HCT116 (cell line): ENCODE measurements around the gene AKAP1. TPM values are rescaled to one million over a fixed set of nuclear protein-coding genes. Genes with fewer than 3 reads are reported as not detected.

Experiments
- ATAC-seq: fragments of 200-7000 bp; cut with Tn5 transposase; 2 replicates; pipeline ENCODE4 v1.9.1; 2020; ENCODE audit warnings: mild to moderate bottlenecking, moderate library complexity
- BruUV-seq: library from RNA; stranded (reverse); fragments of 400-500 nt; replicated peaks from 2 replicates; lab custom pipeline; 2021; lab: Mats Ljungman, UMichigan
- CTCF ChIA-PET: fragments of 300-600 bp; sonication (Branson Sonifier 250); formaldehyde crosslinking; loops from one replicate; lab custom pipeline; 2021; ENCODE audit warnings: antibody characterized with exemption; lab: Charles Lee
- POLR2A ChIA-PET: fragments of 300-600, 350-600 bp; sonication (Branson Sonifier 250); formaldehyde crosslinking; loops from one replicate; lab custom pipeline; 2021; ENCODE audit warnings: antibody characterized with exemption; lab: Charles Lee
- RAD21 ChIA-PET, 2 experiments: fragments of 300-600 bp; sonication (Branson Sonifier 250); formaldehyde crosslinking; loops; one replicate each; lab custom pipeline; 2023; ENCODE audit warnings: low total read pairs in 2 of 2; ENCODE audit not compliant: uncharacterized antibody in 2 of 2, unreplicated experiment in 2 of 2, low non-redundant PET in 1 of 2; lab: Charles Lee
- DNase-seq: peaks from one replicate; pipeline ENCODE4 v3.0.0-alpha.2; 2010; ENCODE audit warnings: low read depth, low spot score
- H2AFZ ChIP-seq: fragments of 200-600 bp; shearing (Covaris generic), sonication (generic); 2 replicates; pipeline ENCODE4 v1.6.1; 2017; ENCODE audit warnings: low read depth, mixed run types, mixed read lengths, antibody characterized with exemption, low read length; ENCODE audit not compliant: poor library complexity, severe bottlenecking
- H3K27ac ChIP-seq: 2 replicates; pipeline ENCODE4 v1.5.1; 2012; ENCODE audit warnings: low read depth, low read length
- H3K27me3 ChIP-seq: fragments of 200-600 bp; sonication (generic); 2 replicates; pipeline ENCODE4 v1.6.1; 2016; ENCODE audit warnings: mixed run types, low read length, mixed read lengths; ENCODE audit not compliant: insufficient read depth
- H3K36me3 ChIP-seq, 2 experiments: fragments of 200-500 bp in 1 of 2; fragments of 200-600 bp in 1 of 2; sonication (Bioruptor generic) in 1 of 2; sonication (generic) in 1 of 2; 2 replicates each; pipeline versions ENCODE4 v1.5.1 to v1.6.1; 2014 to 2016; ENCODE audit warnings: low read length in 2 of 2, inconsistent platforms in 1 of 2, mixed read lengths in 1 of 2, mixed run types in 1 of 2; ENCODE audit not compliant: insufficient read depth in 2 of 2, control insufficient read depth in 1 of 2
- H3K4me1 ChIP-seq, 2 experiments: fragments of 200-600 bp in 1 of 2; sonication (generic) in 1 of 2; 2 replicates each; pipeline versions ENCODE4 v1.5.1 to v1.6.1; 2012 to 2017; ENCODE audit warnings: low read length in 2 of 2, inconsistent platforms in 1 of 2, mild to moderate bottlenecking in 1 of 2, mixed read lengths in 1 of 2, mixed run types in 1 of 2, moderate library complexity in 1 of 2; ENCODE audit not compliant: insufficient read depth in 2 of 2, control insufficient read depth in 1 of 2
- H3K4me2 ChIP-seq: fragments of 200-600 bp; sonication (generic); 2 replicates; pipeline ENCODE4 v1.6.1; 2017; ENCODE audit warnings: mixed run types, low read length, mixed read lengths
- H3K4me3 ChIP-seq, 2 experiments: fragments of 200-600 bp in 1 of 2; sonication (generic) in 1 of 2; replicated peaks in 1 of 2; 2 replicates each; pipeline ENCODE4 v1.5.1; 2011 to 2016; ENCODE audit warnings: low read length in 2 of 2, control low read depth in 1 of 2, low read depth in 1 of 2, mild to moderate bottlenecking in 1 of 2, mixed read lengths in 1 of 2, mixed run types in 1 of 2
- H3K79me2 ChIP-seq: fragments of 200-600 bp; sonication (generic); 2 replicates; pipeline ENCODE4 v1.6.1; 2017; ENCODE audit warnings: mild to moderate bottlenecking, mixed run types, low read length, moderate library complexity, mixed read lengths; ENCODE audit not compliant: insufficient read depth
- H3K9ac ChIP-seq: fragments of 200-600 bp; sonication (generic); 2 replicates; pipeline ENCODE4 v1.6.1; 2016; ENCODE audit warnings: low read length, mixed read lengths
- H3K9me2 ChIP-seq: fragments of 200-600 bp; sonication (generic), shearing (Covaris generic); 2 replicates; pipeline ENCODE4 v1.6.1; 2017; ENCODE audit warnings: mixed run types, mild to moderate bottlenecking, moderate library complexity; ENCODE audit not compliant: insufficient read depth
- H3K9me3 ChIP-seq, 2 experiments: fragments of 200-500 bp in 1 of 2; fragments of 200-600 bp in 1 of 2; sonication (Bioruptor generic) in 1 of 2; sonication (generic) in 1 of 2; 2 replicates each; pipeline ENCODE4 v1.6.1; 2014 to 2017; ENCODE audit warnings: low read length in 2 of 2, mixed read lengths in 2 of 2, inconsistent platforms in 1 of 2, low read depth in 1 of 2, mild to moderate bottlenecking in 1 of 2, mixed run types in 1 of 2, moderate library complexity in 1 of 2; ENCODE audit not compliant: control insufficient read depth in 1 of 2, insufficient read depth in 1 of 2
- H4K20me1 ChIP-seq: fragments of 200-600 bp; sonication (generic), shearing (Covaris generic); 2 replicates; pipeline ENCODE4 v1.6.1; 2017; ENCODE audit warnings: mixed run types, mild to moderate bottlenecking, moderate library complexity; ENCODE audit not compliant: insufficient read depth
- CBX3 ChIP-seq: IDR thresholded peaks from 2 replicates; pipeline ENCODE4 v1.6.1; 2012; ENCODE audit warnings: low read depth
- CEBPB ChIP-seq: IDR thresholded peaks from 2 replicates; pipeline ENCODE4 v1.6.1; 2012; ENCODE audit warnings: low read depth
- EGR1 ChIP-seq: IDR thresholded peaks from 2 replicates; pipeline ENCODE4 v1.6.1; 2012; ENCODE audit warnings: low read depth
- ELF1 ChIP-seq: IDR thresholded peaks from 2 replicates; pipeline ENCODE4 v1.6.1; 2012; ENCODE audit warnings: low read depth, borderline replicate concordance
- EZH2 ChIP-seq: fragments of 200-600 bp; sonication (generic); IDR thresholded peaks from 2 replicates; pipeline ENCODE4 v1.6.1; 2017; ENCODE audit warnings: antibody characterized with exemption, mixed run types
- EZH2phosphoT487 ChIP-seq: fragments of 200-600 bp; IDR thresholded peaks from 2 replicates; pipeline ENCODE4 v1.6.1; 2018; ENCODE audit warnings: antibody characterized with exemption, borderline replicate concordance
- FOSL1 ChIP-seq: IDR thresholded peaks from 2 replicates; pipeline ENCODE4 v1.6.1; 2012; ENCODE audit warnings: low read depth
- MAX ChIP-seq: IDR thresholded peaks from 2 replicates; pipeline ENCODE4 v1.6.1; 2012
- POLR2AphosphoS5 ChIP-seq: IDR thresholded peaks from 2 replicates; pipeline ENCODE4 v1.6.1; 2011; ENCODE audit warnings: mild to moderate bottlenecking, low read depth, low read length, moderate library complexity
- SP1 ChIP-seq: IDR thresholded peaks from 2 replicates; pipeline ENCODE4 v1.6.1; 2012; ENCODE audit warnings: low read depth
- TCF7L2 ChIP-seq: IDR thresholded peaks from 2 replicates; pipeline ENCODE4 v1.7.0; 2011; ENCODE audit warnings: borderline replicate concordance, inconsistent platforms; ENCODE audit not compliant: insufficient read depth, insufficient read length; ENCODE audit errors: extremely low read depth
- YY1 ChIP-seq: IDR thresholded peaks from 2 replicates; pipeline ENCODE4 v1.6.1; 2011; ENCODE audit warnings: low read length, low read depth, moderate library complexity, mild to moderate bottlenecking; ENCODE audit not compliant: insufficient replicate concordance; ENCODE audit errors: extremely low read depth
- ZBTB33 ChIP-seq: IDR thresholded peaks from 2 replicates; pipeline ENCODE4 v1.6.1; 2011; ENCODE audit warnings: mild to moderate bottlenecking, low read length, moderate library complexity; ENCODE audit not compliant: insufficient replicate concordance; ENCODE audit errors: extremely low read depth
- ZFX ChIP-seq: fragments of 450-650 bp; IDR thresholded peaks from 2 replicates; pipeline ENCODE4 v1.6.1; 2017
- ZNF274 ChIP-seq: fragments of 200-500 bp; sonication (Bioruptor generic); IDR thresholded peaks from 2 replicates; pipeline ENCODE4 v1.6.1; 2014; ENCODE audit warnings: mild to moderate bottlenecking, low read depth, low read length, inconsistent platforms
- intact Hi-C: fragments of 100-400 bp; cut with micrococcal nuclease; formaldehyde crosslinking; loops from 2 replicates; pipeline ENCODE4 v1.10.0; 2022
- total RNA-seq: library from RNA; stranded (reverse); gene quantifications from one replicate; pipeline ENCODE4 v1.2.1, GENCODE V29; 2021; ENCODE audit not compliant: unreplicated experiment
- TF ChIP-seq, protein P1 (sequence below): IDR thresholded peaks from 2 replicates; pipeline ENCODE4 v1.6.1; 2012
- TF ChIP-seq, protein P2 (sequence below), 3 experiments: fragments of 200-600 bp in 1 of 3; sonication (generic) in 1 of 3; IDR thresholded peaks in 2 of 3; conservative IDR thresholded peaks in 1 of 3; 2 replicates each; pipeline ENCODE4 v1.5.1; 2012 to 2017; ENCODE audit warnings: low read depth in 2 of 3, low read length in 2 of 3, antibody characterized with exemption in 1 of 3, borderline replicate concordance in 1 of 3, control low read depth in 1 of 3, mild to moderate bottlenecking in 1 of 3, mixed read lengths in 1 of 3, mixed run types in 1 of 3, moderate library complexity in 1 of 3; ENCODE audit not compliant: insufficient read depth in 1 of 3

AKAP1 gene
- total RNA-seq, 1 experiment from 2014 or later: 51.6 TPM

GRCh38 chr17:57164814-57165213, 79.8 kb downstream of the AKAP1 start:
- no peak for DNase-seq
- Histone ChIP-seq H3K27ac (no peak overlapping the region), H3K79me2 (no peaks in the 10 kb centered on the region), H3K4me1 (peaks cover 5 to 11% of the 10 kb centered on the region in 2 experiments; a peak in 3 of 4 replicates), H3K9ac (no peak overlapping the region), H3K4me2 (no peak overlapping the region), H3K4me3 (no peak overlapping the region), H3K27me3 (no peaks in the 10 kb centered on the region), H3K9me3 (no peaks in the 10 kb centered on the region), H2AFZ (no peak overlapping the region), H4K20me1 (no peaks in the 10 kb centered on the region), H3K36me3 (no peaks in the 10 kb centered on the region), H3K9me2 (no peaks in the 10 kb centered on the region)
- no TSS peak for BruUV-seq
- CTCF ChIA-PET: no interaction called here
- RAD21 ChIA-PET: no interaction called here
- ATAC-seq: no peak
- intact Hi-C loops: no loop called here
- POLR2A ChIA-PET: no interaction called here
- TF ChIP-seq, protein P1, sequence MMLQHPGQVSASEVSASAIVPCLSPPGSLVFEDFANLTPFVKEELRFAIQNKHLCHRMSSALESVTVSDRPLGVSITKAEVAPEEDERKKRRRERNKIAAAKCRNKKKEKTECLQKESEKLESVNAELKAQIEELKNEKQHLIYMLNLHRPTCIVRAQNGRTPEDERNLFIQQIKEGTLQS: no peak
- TF ChIP-seq EGR1 (no peak), FOSL1 (no peak), ELF1 (no peak), YY1 (no peak), ZNF274 (no peak), EZH2phosphoT487 (no peak), SP1 (no peak), TCF7L2 (no peak), MAX (no peak), POLR2AphosphoS5 (no peak), EZH2 (no peak), CBX3 (no peak), ZBTB33 (no peak), ZFX (no peak), CEBPB (no peak)
- TF ChIP-seq, protein P2, sequence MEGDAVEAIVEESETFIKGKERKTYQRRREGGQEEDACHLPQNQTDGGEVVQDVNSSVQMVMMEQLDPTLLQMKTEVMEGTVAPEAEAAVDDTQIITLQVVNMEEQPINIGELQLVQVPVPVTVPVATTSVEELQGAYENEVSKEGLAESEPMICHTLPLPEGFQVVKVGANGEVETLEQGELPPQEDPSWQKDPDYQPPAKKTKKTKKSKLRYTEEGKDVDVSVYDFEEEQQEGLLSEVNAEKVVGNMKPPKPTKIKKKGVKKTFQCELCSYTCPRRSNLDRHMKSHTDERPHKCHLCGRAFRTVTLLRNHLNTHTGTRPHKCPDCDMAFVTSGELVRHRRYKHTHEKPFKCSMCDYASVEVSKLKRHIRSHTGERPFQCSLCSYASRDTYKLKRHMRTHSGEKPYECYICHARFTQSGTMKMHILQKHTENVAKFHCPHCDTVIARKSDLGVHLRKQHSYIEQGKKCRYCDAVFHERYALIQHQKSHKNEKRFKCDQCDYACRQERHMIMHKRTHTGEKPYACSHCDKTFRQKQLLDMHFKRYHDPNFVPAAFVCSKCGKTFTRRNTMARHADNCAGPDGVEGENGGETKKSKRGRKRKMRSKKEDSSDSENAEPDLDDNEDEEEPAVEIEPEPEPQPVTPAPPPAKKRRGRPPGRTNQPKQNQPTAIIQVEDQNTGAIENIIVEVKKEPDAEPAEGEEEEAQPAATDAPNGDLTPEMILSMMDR (IDR thresholded peaks at IDR 0.05 in 2 of 3, conservative IDR thresholded peaks at IDR 0.05 in 1 of 3; ENCODE audit: borderline replicate concordance in 1 of 3, insufficient read depth in 1 of 3, low read depth in 2 of 3, low read length in 2 of 3): no peak
